A549 (cell line): ENCODE results near the gene C1QTNF12.

Experiments
- BHLHE40 ChIP-seq: IDR thresholded peaks from 2 replicates; pipeline ENCODE4 v1.6.1; 2012; ENCODE audit warnings: low read depth, low read length, inconsistent platforms
- CEBPB ChIP-seq, 2 experiments: fragments of >200 bp in 1 of 2; sonication (Bioruptor Twin) in 1 of 2; formaldehyde crosslinking in 1 of 2; IDR thresholded peaks; 2 replicates each; pipeline ENCODE4 v1.6.1; 2012 to 2016
- CTCF ChIP-seq: fragments of >200 bp; sonication (Bioruptor Twin); formaldehyde crosslinking; IDR thresholded peaks from 3 replicates; pipeline ENCODE4 v1.5.1; 2016
- EP300 ChIP-seq, 2 experiments: fragments of >200 bp; sonication (Bioruptor Twin); formaldehyde crosslinking; IDR thresholded peaks; 2 replicates in 1 of 2; 3 replicates in 1 of 2; pipeline ENCODE4 v1.6.1; 2016 to 2017
- FOSL2 ChIP-seq, 2 experiments: fragments of 450-650 bp in 1 of 2; fragments of >200 bp in 1 of 2; sonication (Bioruptor Twin) in 1 of 2; formaldehyde crosslinking; IDR thresholded peaks; 2 replicates each; pipeline versions ENCODE4 v1.5.0 to v1.6.1; 2016 to 2020; ENCODE audit warnings: mild to moderate bottlenecking in 1 of 2, moderate library complexity in 1 of 2
- HES2 ChIP-seq: fragments of >200 bp; sonication (Bioruptor Twin); formaldehyde crosslinking; IDR thresholded peaks from 2 replicates; pipeline ENCODE4 v1.6.1; 2016
- POLR2A ChIP-seq: IDR thresholded peaks from 2 replicates; pipeline ENCODE4 v1.6.1; 2012; ENCODE audit warnings: mild to moderate bottlenecking, low read length
- REST ChIP-seq: fragments of 200-600 bp; sonication (generic); IDR thresholded peaks from 2 replicates; pipeline ENCODE4 v1.6.1; 2016; ENCODE audit warnings: antibody characterized with exemption, mild to moderate bottlenecking, moderate library complexity
- RFX5 ChIP-seq: fragments of 450-650 bp; IDR thresholded peaks from 2 replicates; pipeline ENCODE4 v1.7.1; 2014; ENCODE audit warnings: antibody characterized with exemption, mild to moderate bottlenecking, moderate library complexity

GRCh38 chr1:1242461-1243265 lies 3.9 kb downstream of the C1QTNF12 start:
- no peak for TF ChIP-seq HES2
- no peak for TF ChIP-seq POLR2A
- TF ChIP-seq FOSL2 (IDR thresholded peaks at IDR 0.05): no peak
- TF ChIP-seq FOSL2 (CRISPR knock-in tag; IDR thresholded peaks at IDR 0.05): no peak
- TF ChIP-seq CTCF: no peak
- no peak for TF ChIP-seq CEBPB (IDR thresholded peaks at IDR 0.05)
- no peak for TF ChIP-seq BHLHE40
- no peak for TF ChIP-seq EP300 (IDR thresholded peaks at IDR 0.05)
- no peak for TF ChIP-seq REST
- TF ChIP-seq RFX5: no peak
